ENCODE measurements around the gene KDM4B.

KDM4B gene

GRCh38 chr19:5016781-5017180 lies 47.9 kb downstream of the KDM4B start:
- DNase-seq, result no peak

GRCh38 chr19:5017235-5017634 lies 48.3 kb downstream of the KDM4B start:
- no peak for DNase-seq

GRCh38 chr19:5018224-5019015 lies 49.5 kb downstream of the KDM4B start:
- no peak for DNase-seq

GRCh38 chr19:5020368-5020767 lies 51.5 kb downstream of the KDM4B start:
- no peak for DNase-seq

- no peak for DNase-seq
Measured at GRCh38 chr19:5021046-5021445, 52.1 kb downstream of the KDM4B start.

- DNase-seq, result no peak
Measured at GRCh38 chr19:5022066-5022860, 53.4 kb downstream of the KDM4B start.

GRCh38 chr19:5023128-5023571 lies 54.2 kb downstream of the KDM4B start:
- no peak for DNase-seq

- DNase-seq, result no peak
Measured at GRCh38 chr19:5024282-5024681, 55.4 kb downstream of the KDM4B start.

GRCh38 chr19:5025027-5025426 lies 56.1 kb downstream of the KDM4B start:
- DNase-seq, result no peak

- no peak for DNase-seq
Measured at GRCh38 chr19:5026706-5027273, 57.9 kb downstream of the KDM4B start.

- no peak for DNase-seq
Measured at GRCh38 chr19:5028229-5028886, 59.4 kb downstream of the KDM4B start.

GRCh38 chr19:5029596-5029995 lies 60.7 kb downstream of the KDM4B start:
- peak; percentile 59 for DNase-seq

GRCh38 chr19:5030136-5030820 lies 61.4 kb downstream of the KDM4B start:
- no peak for DNase-seq

GRCh38 chr19:5030822-5031221 lies 61.9 kb downstream of the KDM4B start:
- DNase-seq, result no peak

- DNase-seq, result peak; percentile 81
Measured at GRCh38 chr19:5031231-5032100, 62.6 kb downstream of the KDM4B start.

- DNase-seq, result no peak
Measured at GRCh38 chr19:5032101-5032967, 63.4 kb downstream of the KDM4B start.

- no peak for DNase-seq
Measured at GRCh38 chr19:5035105-5035761, 66.3 kb downstream of the KDM4B start.

GRCh38 chr19:5035793-5036697 lies 67.1 kb downstream of the KDM4B start:
- no peak for DNase-seq
